ENCODE results near the gene LCP2.

DNA sequence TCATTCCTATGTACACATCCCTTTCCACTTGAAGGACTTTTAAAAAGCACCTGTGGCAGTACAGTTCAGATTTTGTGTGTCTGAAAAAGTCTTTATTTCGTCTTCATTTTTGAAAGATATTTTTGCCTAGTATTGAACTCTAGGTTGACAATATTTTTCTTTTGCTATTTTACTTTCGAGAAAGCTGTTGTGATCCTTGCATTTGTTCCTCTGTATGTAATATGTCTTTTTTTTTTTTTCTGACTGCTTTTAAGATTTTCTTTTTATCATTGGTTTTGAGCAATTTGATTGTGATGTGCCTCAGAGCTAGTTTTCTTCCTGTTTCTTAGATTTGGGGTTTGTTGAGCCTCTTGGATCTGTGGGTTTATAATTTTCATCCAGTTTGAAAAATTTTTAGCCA is 13.3 kb downstream of the LCP2 start:
- TF ChIP-seq, protein P1, sequence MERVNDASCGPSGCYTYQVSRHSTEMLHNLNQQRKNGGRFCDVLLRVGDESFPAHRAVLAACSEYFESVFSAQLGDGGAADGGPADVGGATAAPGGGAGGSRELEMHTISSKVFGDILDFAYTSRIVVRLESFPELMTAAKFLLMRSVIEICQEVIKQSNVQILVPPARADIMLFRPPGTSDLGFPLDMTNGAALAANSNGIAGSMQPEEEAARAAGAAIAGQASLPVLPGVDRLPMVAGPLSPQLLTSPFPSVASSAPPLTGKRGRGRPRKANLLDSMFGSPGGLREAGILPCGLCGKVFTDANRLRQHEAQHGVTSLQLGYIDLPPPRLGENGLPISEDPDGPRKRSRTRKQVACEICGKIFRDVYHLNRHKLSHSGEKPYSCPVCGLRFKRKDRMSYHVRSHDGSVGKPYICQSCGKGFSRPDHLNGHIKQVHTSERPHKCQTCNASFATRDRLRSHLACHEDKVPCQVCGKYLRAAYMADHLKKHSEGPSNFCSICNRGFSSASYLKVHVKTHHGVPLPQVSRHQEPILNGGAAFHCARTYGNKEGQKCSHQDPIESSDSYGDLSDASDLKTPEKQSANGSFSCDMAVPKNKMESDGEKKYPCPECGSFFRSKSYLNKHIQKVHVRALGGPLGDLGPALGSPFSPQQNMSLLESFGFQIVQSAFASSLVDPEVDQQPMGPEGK (CRISPR knock-in tag; IDR thresholded peaks at IDR 0.05; ENCODE audit: borderline replicate concordance): no peak
- TF ChIP-seq ZFP30 (CRISPR knock-in tag; IDR thresholded peaks at IDR 0.05) (no peak), RARB (CRISPR knock-in tag; IDR thresholded peaks at IDR 0.05) (no peak), OSR1 (CRISPR knock-in tag; IDR thresholded peaks at IDR 0.05) (no peak), ZFP3 (CRISPR knock-in tag; IDR thresholded peaks at IDR 0.05) (no peak), TCF4 (CRISPR knock-in tag; IDR thresholded peaks at IDR 0.05; ENCODE audit: borderline replicate concordance) (no peak), ZNF8 (CRISPR knock-in tag; IDR thresholded peaks at IDR 0.05) (no peak), ARNTL (CRISPR knock-in tag; IDR thresholded peaks at IDR 0.05; ENCODE audit: borderline replicate concordance, low read depth) (no peak), CSDC2 (CRISPR knock-in tag; IDR thresholded peaks at IDR 0.05) (no peak)
- TF ChIP-seq, protein P2, sequence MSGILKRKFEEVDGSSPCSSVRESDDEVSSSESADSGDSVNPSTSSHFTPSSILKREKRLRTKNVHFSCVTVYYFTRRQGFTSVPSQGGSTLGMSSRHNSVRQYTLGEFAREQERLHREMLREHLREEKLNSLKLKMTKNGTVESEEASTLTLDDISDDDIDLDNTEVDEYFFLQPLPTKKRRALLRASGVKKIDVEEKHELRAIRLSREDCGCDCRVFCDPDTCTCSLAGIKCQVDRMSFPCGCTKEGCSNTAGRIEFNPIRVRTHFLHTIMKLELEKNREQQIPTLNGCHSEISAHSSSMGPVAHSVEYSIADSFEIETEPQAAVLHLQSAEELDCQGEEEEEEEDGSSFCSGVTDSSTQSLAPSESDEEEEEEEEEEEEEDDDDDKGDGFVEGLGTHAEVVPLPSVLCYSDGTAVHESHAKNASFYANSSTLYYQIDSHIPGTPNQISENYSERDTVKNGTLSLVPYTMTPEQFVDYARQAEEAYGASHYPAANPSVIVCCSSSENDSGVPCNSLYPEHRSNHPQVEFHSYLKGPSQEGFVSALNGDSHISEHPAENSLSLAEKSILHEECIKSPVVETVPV (CRISPR knock-in tag; IDR thresholded peaks at IDR 0.05): no peak
- TF ChIP-seq, protein P3, sequence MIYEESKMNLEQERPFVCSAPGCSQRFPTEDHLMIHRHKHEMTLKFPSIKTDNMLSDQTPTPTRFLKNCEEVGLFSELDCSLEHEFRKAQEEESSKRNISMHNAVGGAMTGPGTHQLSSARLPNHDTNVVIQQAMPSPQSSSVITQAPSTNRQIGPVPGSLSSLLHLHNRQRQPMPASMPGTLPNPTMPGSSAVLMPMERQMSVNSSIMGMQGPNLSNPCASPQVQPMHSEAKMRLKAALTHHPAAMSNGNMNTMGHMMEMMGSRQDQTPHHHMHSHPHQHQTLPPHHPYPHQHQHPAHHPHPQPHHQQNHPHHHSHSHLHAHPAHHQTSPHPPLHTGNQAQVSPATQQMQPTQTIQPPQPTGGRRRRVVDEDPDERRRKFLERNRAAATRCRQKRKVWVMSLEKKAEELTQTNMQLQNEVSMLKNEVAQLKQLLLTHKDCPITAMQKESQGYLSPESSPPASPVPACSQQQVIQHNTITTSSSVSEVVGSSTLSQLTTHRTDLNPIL (CRISPR knock-in tag; IDR thresholded peaks at IDR 0.05; ENCODE audit: low read depth): no peak

Measured in SK-N-SH treated with all-trans-retinoic acid at 6 μM for 48 hours (cell line).